ENCODE data around the gene ATXN7L1. TPM values are rescaled to one million over a fixed set of nuclear protein-coding genes. Genes with fewer than 3 reads are reported as not detected.

ATXN7L1 gene
- total and polyA plus RNA-seq, 2 of the 13 experiments (the other 11 are each of a cell fraction or from before 2014, with no cell fraction given) = 4.1 to 7.8 TPM

- TF ChIP-seq CREBL2 (CRISPR knock-in tag; IDR thresholded peaks at IDR 0.05; ENCODE audit: borderline replicate concordance) (no peak), NCOA2 (CRISPR knock-in tag; IDR thresholded peaks at IDR 0.05) (peak; percentile 4; the same call in 1 of the 2 replicates), ZKSCAN1 (IDR thresholded peaks at IDR 0.05; ENCODE audit: low read length) (no peak), HHEX (CRISPR knock-in tag; IDR thresholded peaks at IDR 0.05) (0 out of 2 replicates have a peak, but pooled peaks have one; percentile 6), ZFAT (CRISPR knock-in tag; conservative IDR thresholded peaks at IDR 0.05) (no peak), HDAC2 (CRISPR knock-in tag; IDR thresholded peaks at IDR 0.05) (peak; percentile 24; the same call in 1 of the 2 replicates), MXD1 (CRISPR knock-in tag; IDR thresholded peaks at IDR 0.05) (0 out of 2 replicates have a peak, but pooled peaks have one; percentile 31), PHF8 (CRISPR knock-in tag; IDR thresholded peaks at IDR 0.05) (peak; percentile 47), BRD4 (CRISPR knock-in tag; IDR thresholded peaks at IDR 0.05) (peak; percentile 42; the same call in 1 of the 2 replicates), ZNF563 (CRISPR knock-in tag; IDR thresholded peaks at IDR 0.05) (0 out of 2 replicates have a peak, but pooled peaks have one; percentile 5), ZSCAN25 (CRISPR knock-in tag; IDR thresholded peaks at IDR 0.05) (no peak), RBFOX2 (IDR thresholded peaks at IDR 0.05; ENCODE audit: low read depth, low read length) (peak; percentile 69; the same call in 1 of the 2 replicates), ZXDC (CRISPR knock-in tag; IDR thresholded peaks at IDR 0.05) (peak; percentile 83; the same call in 1 of the 2 replicates), KMT2B (CRISPR knock-in tag; IDR thresholded peaks at IDR 0.05) (0 out of 2 replicates have a peak, but pooled peaks have one; percentile 34), RARA (CRISPR knock-in tag; IDR thresholded peaks at IDR 0.05) (no peak), PAXIP1 (CRISPR knock-in tag; conservative IDR thresholded peaks at IDR 0.05) (no peak), NCOA1 (CRISPR knock-in tag; IDR thresholded peaks at IDR 0.05) (no peak), RNF2 (conservative IDR thresholded peaks at IDR 0.05; ENCODE audit: low read depth) (no peak), NKX3-1 (CRISPR knock-in tag; IDR thresholded peaks at IDR 0.05) (0 out of 2 replicates have a peak, but pooled peaks have one; percentile 32), CREB1 (IDR thresholded peaks at IDR 0.05) (peak; percentile 53; the same call in 1 of the 2 replicates), CREB1 (CRISPR knock-in tag; IDR thresholded peaks at IDR 0.05) (peak; percentile 85), ZSCAN20 (CRISPR knock-in tag; IDR thresholded peaks at IDR 0.05; ENCODE audit: borderline replicate concordance) (peak; percentile 24; the same call in 1 of the 2 replicates)
Observed at GRCh38 chr7:105876091-105876963, at the start of gene ATXN7L1 (continued).
